HG03139 (cell line): ENCODE results near the gene MEG3.

Experiments used
- ATAC-seq: cut with Tn5 transposase; IDR thresholded peaks from one replicate; pipeline ENCODE4 v1.9.1; 2021; ENCODE audit not compliant: unreplicated experiment

MEG3 gene

DNA sequence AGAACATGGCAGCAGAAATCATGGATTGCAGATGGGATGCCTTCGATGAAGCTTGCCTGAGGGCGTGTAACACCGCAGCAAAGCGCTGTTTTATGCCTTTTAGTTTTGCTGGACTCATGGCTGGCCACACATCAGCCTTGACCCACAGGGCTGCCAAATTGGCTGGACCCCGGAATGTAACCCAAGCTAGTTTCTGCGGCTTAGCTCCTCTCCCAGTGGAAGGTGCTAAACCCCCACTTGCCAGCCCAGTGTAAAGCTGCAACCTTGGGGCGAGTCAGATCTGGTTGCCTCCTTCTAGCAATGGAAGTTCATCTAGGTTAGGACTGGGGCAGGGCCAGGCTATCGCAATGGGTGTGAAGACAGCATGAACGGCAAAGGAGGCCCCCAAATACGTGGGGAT is 38.3 kb downstream of the MEG3 start:
- ATAC-seq, result no peak

DNA sequence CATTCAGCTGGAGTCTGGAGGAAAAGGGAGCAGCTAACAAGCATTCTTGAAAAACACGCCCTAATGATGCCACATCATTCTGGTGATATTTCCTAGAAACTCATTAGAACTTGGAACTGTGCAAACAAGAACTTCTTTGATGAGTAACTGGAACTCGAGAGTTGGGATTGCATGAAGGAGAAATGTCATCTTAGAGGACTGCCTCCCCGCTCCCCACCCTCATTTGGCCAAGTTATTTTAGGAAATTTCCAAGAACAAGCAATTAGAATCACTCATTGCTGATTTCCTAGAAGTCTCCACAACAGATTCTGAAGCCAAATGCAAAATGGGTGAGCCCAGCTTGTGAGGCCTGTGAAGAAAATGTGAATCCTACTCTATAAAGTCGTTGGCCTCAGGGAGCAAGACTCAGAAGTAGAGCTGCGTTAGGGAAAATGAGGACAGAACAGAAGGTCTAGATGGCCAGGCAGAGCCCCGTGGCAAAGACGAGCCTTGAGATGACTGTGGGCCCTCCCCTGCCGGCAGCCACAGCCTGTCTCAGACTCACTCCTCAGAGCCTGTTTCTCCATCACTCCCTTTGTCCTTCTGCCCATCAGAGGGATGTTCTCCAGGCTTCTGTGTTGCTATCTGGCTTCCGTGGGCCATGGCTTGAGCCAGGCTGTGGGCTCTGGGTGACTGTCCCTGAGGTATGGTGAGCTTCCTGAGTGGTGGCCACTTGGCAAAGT is 39.2 kb downstream of the MEG3 start:
- no peak for ATAC-seq

DNA sequence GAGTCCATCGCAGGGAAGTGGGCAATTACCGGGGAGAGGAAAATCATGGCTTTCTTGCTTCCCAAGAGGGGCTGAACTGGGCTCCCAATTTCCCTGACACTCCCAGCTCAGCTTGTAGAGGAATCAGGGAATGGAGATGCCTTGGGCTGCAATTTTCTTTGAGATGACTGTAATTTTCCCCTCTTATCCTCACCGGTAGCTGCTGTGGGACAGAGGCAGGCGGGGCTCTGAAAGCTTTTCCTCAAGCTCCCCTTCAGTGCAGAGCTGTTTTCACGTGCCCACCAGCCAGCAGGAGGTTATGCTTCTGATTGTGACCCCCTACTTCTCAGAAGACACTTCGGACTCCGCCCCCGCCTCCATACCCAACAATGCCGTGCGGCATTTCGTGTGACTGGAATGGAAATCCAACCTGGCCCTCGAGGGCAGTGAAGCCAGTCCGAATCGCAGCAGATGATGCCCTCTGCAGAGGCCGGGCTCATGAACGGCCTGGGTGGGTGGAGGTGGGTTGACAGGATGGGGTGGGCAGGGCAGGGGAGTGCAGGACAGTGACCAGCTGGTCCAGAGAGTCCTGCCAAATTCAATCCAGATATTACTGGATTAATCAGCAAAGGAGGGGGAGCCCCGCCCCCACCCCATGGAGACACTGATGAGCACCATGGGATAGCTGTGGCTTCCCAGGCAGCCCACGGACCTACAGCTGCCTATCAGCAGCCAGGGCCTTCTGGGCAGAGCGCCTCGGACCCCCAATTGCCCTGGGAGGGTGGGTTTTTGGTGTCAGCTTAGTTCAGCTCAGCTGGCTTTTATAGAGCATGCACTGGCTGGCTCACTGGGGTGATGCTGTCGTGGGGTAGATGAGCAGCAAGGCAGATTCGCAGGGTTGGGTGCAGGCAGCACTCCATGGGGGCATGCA is 40.0 kb downstream of the MEG3 start:
- no peak for ATAC-seq

GRCh38 chr14:100866666-100867630 is 41.0 kb downstream of the MEG3 start:
- no peak for ATAC-seq

DNA sequence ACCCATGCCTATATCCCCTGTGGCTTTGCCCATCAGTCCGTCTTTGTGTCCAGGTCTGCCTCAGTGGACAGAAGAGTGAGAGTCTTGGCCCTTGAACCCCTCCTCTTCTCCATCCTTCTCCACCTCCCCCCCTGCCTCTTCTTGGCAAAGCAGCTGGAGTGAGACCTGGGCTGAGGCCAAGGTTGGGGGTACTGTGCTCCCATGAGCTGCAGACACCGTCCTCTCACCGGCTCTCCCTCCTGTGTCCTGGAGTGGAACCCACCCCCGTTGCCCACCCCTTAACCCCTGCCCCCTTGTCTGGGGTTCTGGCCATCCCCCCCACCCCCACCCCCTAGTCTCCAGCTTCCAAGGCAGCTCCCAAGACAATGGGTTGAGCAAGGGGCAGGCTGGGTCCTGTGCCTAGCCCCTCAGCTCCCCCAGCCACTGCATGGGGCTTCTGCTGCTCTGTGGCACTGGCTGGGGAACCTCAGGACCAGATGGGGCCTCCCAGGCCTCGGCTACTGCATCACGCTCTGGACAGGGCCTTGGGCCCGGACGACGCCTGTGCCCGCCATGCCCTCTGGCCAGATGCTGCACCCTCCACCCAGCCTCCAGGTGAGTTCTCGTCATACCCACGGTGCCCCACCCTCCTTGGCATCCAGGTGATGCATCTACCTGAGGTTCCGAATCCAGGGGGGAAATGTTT is 41.9 kb downstream of the MEG3 start:
- ATAC-seq, result no peak

- no peak for ATAC-seq
Observed at GRCh38 chr14:100868621-100869370, 42.9 kb downstream of the MEG3 start.

DNA sequence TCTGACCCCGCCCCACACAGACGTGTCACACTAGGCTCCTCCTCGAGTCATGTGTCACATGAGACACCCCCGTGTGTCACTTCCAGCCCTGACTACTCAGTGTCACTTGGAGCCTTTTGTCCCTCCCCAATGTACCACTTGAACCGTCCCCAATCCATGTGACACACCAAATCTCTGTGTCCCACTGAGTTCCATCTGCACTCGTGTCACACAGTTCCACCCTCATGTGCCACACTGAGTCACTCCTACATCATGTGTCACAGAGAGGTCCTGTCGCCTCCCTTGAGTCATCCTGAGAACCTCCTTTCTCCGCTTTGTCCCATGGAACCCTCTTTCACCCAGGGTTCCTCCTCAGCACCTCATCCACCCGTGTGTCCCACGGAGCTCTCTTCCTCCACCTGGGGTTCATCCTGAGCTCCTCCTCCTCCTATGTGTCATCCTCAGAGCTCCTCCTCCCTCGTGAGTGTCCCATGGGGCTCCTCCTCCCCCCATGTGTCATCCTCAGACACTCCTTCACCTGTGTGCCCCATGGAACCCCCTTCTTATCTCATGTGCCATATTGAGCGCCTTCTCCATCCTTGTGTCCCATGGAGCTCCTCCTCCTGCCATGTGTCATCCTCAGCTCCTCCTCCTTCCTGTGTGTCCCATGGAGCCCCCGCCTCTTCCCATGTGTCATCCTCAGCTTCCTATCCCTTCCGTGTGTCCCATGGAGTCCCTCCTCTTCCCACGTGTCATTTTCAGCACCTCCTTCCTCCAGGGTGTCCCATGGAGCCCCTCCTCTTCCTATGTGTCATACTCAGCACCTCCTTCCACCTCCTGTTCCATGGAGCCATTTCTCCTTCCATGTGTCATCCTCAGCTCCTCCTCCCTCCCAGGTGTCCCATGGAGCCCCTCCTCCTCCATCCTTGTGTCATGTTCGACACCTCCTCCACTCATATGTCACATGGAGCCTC is 45.6 kb downstream of the MEG3 start:
- ATAC-seq, result no peak

DNA sequence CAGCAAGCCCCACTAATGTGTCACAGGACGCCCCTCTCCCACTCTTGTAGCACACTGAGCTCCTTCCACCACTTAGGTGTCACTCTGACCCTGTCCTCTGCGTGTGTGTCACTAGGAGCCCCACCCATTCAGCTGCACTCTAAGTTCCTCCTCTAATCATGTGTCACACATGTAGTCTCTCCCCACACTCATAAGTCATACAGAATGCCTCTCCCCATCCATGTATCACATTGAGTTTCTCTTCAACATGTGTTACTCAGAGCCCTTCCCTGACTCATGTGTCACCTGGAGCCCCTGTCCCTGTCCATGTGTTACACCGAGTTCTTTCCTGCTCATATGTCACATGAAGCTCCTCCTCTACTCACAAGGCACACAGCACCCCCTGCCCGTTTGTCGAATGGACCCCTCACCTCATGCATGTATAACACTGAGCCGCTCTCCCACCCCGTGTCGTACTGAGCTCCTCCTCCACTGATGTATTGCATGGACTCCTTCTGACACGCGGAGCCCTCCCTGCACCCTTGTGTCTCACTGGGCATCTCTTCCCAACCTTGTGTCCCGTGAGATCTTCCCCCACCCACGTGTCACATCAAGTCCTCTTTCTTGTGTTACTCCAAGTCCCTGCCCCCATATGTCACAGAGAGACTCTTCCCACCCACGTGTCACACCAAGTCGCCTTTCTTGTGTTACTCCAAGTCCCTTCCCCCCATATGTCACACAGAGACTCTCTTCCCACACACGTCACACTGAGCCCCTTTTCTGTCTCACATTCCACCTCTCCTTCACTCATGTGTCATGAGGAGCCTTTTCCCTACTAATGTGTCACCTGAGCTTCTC is 46.6 kb downstream of the MEG3 start:
- no peak for ATAC-seq

DNA sequence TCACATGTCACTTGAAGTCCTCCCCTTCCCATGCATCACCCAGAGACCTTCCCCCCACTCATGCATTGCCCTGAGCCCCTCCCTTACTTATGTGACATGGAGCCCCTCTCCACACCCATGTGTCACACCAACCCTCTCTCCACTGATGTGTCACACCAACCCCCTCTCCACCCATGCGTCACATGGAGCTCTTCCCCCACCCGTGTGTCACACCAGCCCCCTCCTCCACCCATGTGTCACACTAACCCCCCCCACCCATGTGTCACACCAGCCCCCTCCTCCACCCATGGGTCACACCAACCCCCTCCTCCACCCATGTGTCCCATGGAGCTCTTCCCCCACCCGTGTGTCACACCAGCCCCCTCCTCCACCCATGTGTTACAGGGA is 47.2 kb downstream of the MEG3 start:
- no peak for ATAC-seq

- ATAC-seq, result no peak
Observed at GRCh38 chr14:100874051-100874410, 48.1 kb downstream of the MEG3 start.

GRCh38 chr14:100874411-100875091 is 48.6 kb downstream of the MEG3 start:
- no peak for ATAC-seq

- no peak for ATAC-seq
Observed at GRCh38 chr14:100875126-100875525, 49.2 kb downstream of the MEG3 start.

DNA sequence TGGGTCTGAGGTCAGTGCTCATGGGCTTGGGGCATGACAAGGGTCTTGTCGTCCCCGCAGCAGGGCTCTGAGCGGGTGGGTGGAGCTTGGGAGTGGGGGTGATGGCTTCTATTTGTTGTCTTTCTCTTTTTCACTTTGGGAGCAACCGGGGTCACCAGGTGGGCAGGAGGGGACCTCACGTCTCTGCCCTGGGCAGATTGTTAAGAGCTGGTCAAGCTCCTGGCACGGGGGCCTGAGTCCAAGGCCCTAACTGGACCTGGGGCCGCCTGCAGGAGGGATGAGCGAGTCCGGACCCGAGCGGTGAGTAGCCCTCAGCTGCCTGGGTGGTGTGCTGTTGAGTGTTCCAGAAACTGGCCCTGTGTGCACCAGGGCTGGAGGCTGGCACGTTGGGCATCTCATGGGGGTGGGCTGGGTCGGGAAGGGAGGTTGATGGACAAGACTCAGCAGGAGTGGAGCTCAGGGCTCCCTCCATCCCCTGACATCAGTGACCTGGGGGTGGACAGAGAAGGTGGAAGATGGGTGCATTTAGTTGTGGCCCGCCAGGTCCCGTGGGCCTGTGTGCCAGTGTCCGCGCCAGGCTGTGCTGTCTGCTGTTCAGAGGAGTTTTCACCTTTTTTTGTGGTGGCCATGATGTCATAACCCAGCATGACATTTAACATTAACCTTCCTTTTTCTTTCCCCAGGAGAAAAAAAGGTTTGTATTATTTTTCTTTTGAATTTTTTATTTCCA is 50.1 kb downstream of the MEG3 start:
- no peak for ATAC-seq

- no peak for ATAC-seq
Observed at GRCh38 chr14:100878271-100879146, 52.6 kb downstream of the MEG3 start.

- no peak for ATAC-seq
Observed at GRCh38 chr14:100879194-100879593, 53.3 kb downstream of the MEG3 start.

GRCh38 chr14:100879782-100880181 is 53.9 kb downstream of the MEG3 start:
- ATAC-seq, result no peak
